ENCODE data around the gene BHLHE41.

BHLHE41 gene

GRCh38 chr12:26080911-26081310 is 43.9 kb downstream of the BHLHE41 start:
- no peak for DNase-seq (ENCODE audit: low read depth in 2 of 2)

GRCh38 chr12:26077915-26078702 is 46.7 kb downstream of the BHLHE41 start:
- no peak for DNase-seq (ENCODE audit: low read depth in 2 of 2)

Data from stimulated activated CD8-positive, alpha-beta memory T cell treated with anti-CD3 and anti-CD28 coated beads, Interleukin-2, amount 100 ng/mL, for 48 hours (primary cell).